ENCODE data around the gene RBPJL.

RBPJL gene

GRCh38 chr20:45275338-45275737, 31.3 kb upstream of the RBPJL start:
- no peaks in the 10 kb centered on the region for H3K9me3 ChIP-seq (ENCODE audit: control insufficient read depth in 1 of 2, low read length in 2 of 2)
- H3K4me1 ChIP-seq (ENCODE audit: control insufficient read depth in 1 of 2, insufficient read depth in 2 of 2, low read length in 2 of 2) = no peaks in the 10 kb centered on the region
- no peak overlapping the region for H3K4me3 ChIP-seq (ENCODE audit: low read depth in 1 of 2, low read length in 2 of 2)
- H3K9ac ChIP-seq (ENCODE audit: low read depth in 1 of 2, low read length in 2 of 2) = no peak overlapping the region
- no peak overlapping the region for H3K27ac ChIP-seq (ENCODE audit: low read depth, low read length)
- H3K27me3 ChIP-seq (ENCODE audit: control insufficient read depth in 1 of 2, insufficient read depth in 2 of 2, low read length in 2 of 2) = peaks cover 12 to 18% of the 10 kb centered on the region in 2 donors
- H3K36me3 ChIP-seq (ENCODE audit: control insufficient read depth in 1 of 2, insufficient read depth in 2 of 2, low read length in 2 of 2) = no peaks in the 10 kb centered on the region

- H3K4me3 ChIP-seq (ENCODE audit: low read depth in 1 of 2, low read length in 2 of 2) = no peak overlapping the region
- H3K36me3 ChIP-seq (ENCODE audit: control insufficient read depth in 1 of 2, insufficient read depth in 2 of 2, low read length in 2 of 2) = no peaks in the 10 kb centered on the region
- no peaks in the 10 kb centered on the region for H3K4me1 ChIP-seq (ENCODE audit: control insufficient read depth in 1 of 2, insufficient read depth in 2 of 2, low read length in 2 of 2)
- H3K9ac ChIP-seq (ENCODE audit: low read depth in 1 of 2, low read length in 2 of 2) = no peak overlapping the region
- H3K27ac ChIP-seq (ENCODE audit: low read depth, low read length) = no peak overlapping the region
- H3K27me3 ChIP-seq (ENCODE audit: control insufficient read depth in 1 of 2, insufficient read depth in 2 of 2, low read length in 2 of 2) = peaks cover 16 to 21% of the 10 kb centered on the region in 2 donors
- H3K9me3 ChIP-seq (ENCODE audit: control insufficient read depth in 1 of 2, low read length in 2 of 2) = no peaks in the 10 kb centered on the region
Observed at GRCh38 chr20:45279992-45280391, 26.6 kb upstream of the RBPJL start.

GRCh38 chr20:45282700-45283550, 23.7 kb upstream of the RBPJL start:
- peaks cover 12 to 13% of the 10 kb centered on the region in 2 donors for H3K27me3 ChIP-seq (ENCODE audit: control insufficient read depth in 1 of 2, insufficient read depth in 2 of 2, low read length in 2 of 2)
- no peak overlapping the region for H3K27ac ChIP-seq (ENCODE audit: low read depth, low read length)
- H3K4me3 ChIP-seq (ENCODE audit: low read depth in 1 of 2, low read length in 2 of 2) = no peak overlapping the region

GRCh38 chr20:45283551-45284057, 23.0 kb upstream of the RBPJL start:
- Histone ChIP-seq H3K27me3 (ENCODE audit: control insufficient read depth in 1 of 2, insufficient read depth in 2 of 2, low read length in 2 of 2) (peaks cover 12 to 13% of the 10 kb centered on the region in 2 donors), H3K9me3 (ENCODE audit: control insufficient read depth in 1 of 2, low read length in 2 of 2) (no peaks in the 10 kb centered on the region), H3K4me1 (ENCODE audit: control insufficient read depth in 1 of 2, insufficient read depth in 2 of 2, low read length in 2 of 2) (no peaks in the 10 kb centered on the region), H3K9ac (ENCODE audit: low read depth in 1 of 2, low read length in 2 of 2) (no peak overlapping the region), H3K4me3 (ENCODE audit: low read depth in 1 of 2, low read length in 2 of 2) (no peak overlapping the region), H3K36me3 (ENCODE audit: control insufficient read depth in 1 of 2, insufficient read depth in 2 of 2, low read length in 2 of 2) (no peaks in the 10 kb centered on the region), H3K27ac (ENCODE audit: low read depth, low read length) (no peak overlapping the region)

More at GRCh38 chr20:45282700-45283550, 23.7 kb upstream of the RBPJL start:
- H3K9me3 ChIP-seq (ENCODE audit: control insufficient read depth in 1 of 2, low read length in 2 of 2) = no peaks in the 10 kb centered on the region
- H3K4me1 ChIP-seq (ENCODE audit: control insufficient read depth in 1 of 2, insufficient read depth in 2 of 2, low read length in 2 of 2) = no peaks in the 10 kb centered on the region
- no peaks in the 10 kb centered on the region for H3K36me3 ChIP-seq (ENCODE audit: control insufficient read depth in 1 of 2, insufficient read depth in 2 of 2, low read length in 2 of 2)
- no peak overlapping the region for H3K9ac ChIP-seq (ENCODE audit: low read depth in 1 of 2, low read length in 2 of 2)

- Histone ChIP-seq H3K9ac (ENCODE audit: low read depth in 1 of 2, low read length in 2 of 2) (no peak overlapping the region), H3K9me3 (ENCODE audit: control insufficient read depth in 1 of 2, low read length in 2 of 2) (no peaks in the 10 kb centered on the region), H3K36me3 (ENCODE audit: control insufficient read depth in 1 of 2, insufficient read depth in 2 of 2, low read length in 2 of 2) (no peaks in the 10 kb centered on the region), H3K27me3 (ENCODE audit: control insufficient read depth in 1 of 2, insufficient read depth in 2 of 2, low read length in 2 of 2) (peaks cover 7 to 21% of the 10 kb centered on the region in 2 donors), H3K4me1 (ENCODE audit: control insufficient read depth in 1 of 2, insufficient read depth in 2 of 2, low read length in 2 of 2) (peaks cover 4 to 5% of the 10 kb centered on the region in 2 donors), H3K27ac (ENCODE audit: low read depth, low read length) (no peak overlapping the region), H3K4me3 (ENCODE audit: low read depth in 1 of 2, low read length in 2 of 2) (no peak overlapping the region)
Observed at GRCh38 chr20:45288376-45288775, 18.3 kb upstream of the RBPJL start.

- H3K27me3 ChIP-seq (ENCODE audit: control insufficient read depth in 1 of 2, insufficient read depth in 2 of 2, low read length in 2 of 2) = peaks cover 7 to 18% of the 10 kb centered on the region in 2 donors
- H3K9me3 ChIP-seq (ENCODE audit: control insufficient read depth in 1 of 2, low read length in 2 of 2) = no peaks in the 10 kb centered on the region
- no peak overlapping the region for H3K27ac ChIP-seq (ENCODE audit: low read depth, low read length)
- H3K4me1 ChIP-seq (ENCODE audit: control insufficient read depth in 1 of 2, insufficient read depth in 2 of 2, low read length in 2 of 2) = peaks cover 4 to 8% of the 10 kb centered on the region in 2 donors
- no peaks in the 10 kb centered on the region for H3K36me3 ChIP-seq (ENCODE audit: control insufficient read depth in 1 of 2, insufficient read depth in 2 of 2, low read length in 2 of 2)
- no peak overlapping the region for H3K4me3 ChIP-seq (ENCODE audit: low read depth in 1 of 2, low read length in 2 of 2)
- H3K9ac ChIP-seq (ENCODE audit: low read depth in 1 of 2, low read length in 2 of 2) = no peak overlapping the region
Observed at GRCh38 chr20:45288860-45289259, 17.8 kb upstream of the RBPJL start.

GRCh38 chr20:45289942-45290676, 16.5 kb upstream of the RBPJL start:
- Histone ChIP-seq H3K36me3 (ENCODE audit: control insufficient read depth in 1 of 2, insufficient read depth in 2 of 2, low read length in 2 of 2) (no peaks in the 10 kb centered on the region), H3K27ac (ENCODE audit: low read depth, low read length) (no peak overlapping the region), H3K9me3 (ENCODE audit: control insufficient read depth in 1 of 2, low read length in 2 of 2) (no peaks in the 10 kb centered on the region), H3K4me1 (ENCODE audit: control insufficient read depth in 1 of 2, insufficient read depth in 2 of 2, low read length in 2 of 2) (peaks cover 4 to 8% of the 10 kb centered on the region in 2 donors), H3K4me3 (ENCODE audit: low read depth in 1 of 2, low read length in 2 of 2) (no peak overlapping the region), H3K9ac (ENCODE audit: low read depth in 1 of 2, low read length in 2 of 2) (no peak overlapping the region), H3K27me3 (ENCODE audit: control insufficient read depth in 1 of 2, insufficient read depth in 2 of 2, low read length in 2 of 2) (peaks cover 10 to 16% of the 10 kb centered on the region in 2 donors)

- Histone ChIP-seq H3K9me3 (ENCODE audit: control insufficient read depth in 1 of 2, low read length in 2 of 2) (no peaks in the 10 kb centered on the region), H3K9ac (ENCODE audit: low read depth in 1 of 2, low read length in 2 of 2) (no peak overlapping the region), H3K27me3 (ENCODE audit: control insufficient read depth in 1 of 2, insufficient read depth in 2 of 2, low read length in 2 of 2) (peaks cover 10 to 16% of the 10 kb centered on the region in 2 donors), H3K4me1 (ENCODE audit: control insufficient read depth in 1 of 2, insufficient read depth in 2 of 2, low read length in 2 of 2) (peaks cover 4 to 8% of the 10 kb centered on the region in 2 donors), H3K4me3 (ENCODE audit: low read depth in 1 of 2, low read length in 2 of 2) (no peak overlapping the region), H3K27ac (ENCODE audit: low read depth, low read length) (no peak overlapping the region), H3K36me3 (ENCODE audit: control insufficient read depth in 1 of 2, insufficient read depth in 2 of 2, low read length in 2 of 2) (no peaks in the 10 kb centered on the region)
Observed at GRCh38 chr20:45290677-45291355, 15.8 kb upstream of the RBPJL start.

- H3K4me1 ChIP-seq (ENCODE audit: control insufficient read depth in 1 of 2, insufficient read depth in 2 of 2, low read length in 2 of 2) = peaks cover 4 to 8% of the 10 kb centered on the region in 2 donors
- H3K36me3 ChIP-seq (ENCODE audit: control insufficient read depth in 1 of 2, insufficient read depth in 2 of 2, low read length in 2 of 2) = no peaks in the 10 kb centered on the region
- no peak overlapping the region for H3K27ac ChIP-seq (ENCODE audit: low read depth, low read length)
- no peak overlapping the region for H3K9ac ChIP-seq (ENCODE audit: low read depth in 1 of 2, low read length in 2 of 2)
- peaks cover 10 to 16% of the 10 kb centered on the region in 2 donors for H3K27me3 ChIP-seq (ENCODE audit: control insufficient read depth in 1 of 2, insufficient read depth in 2 of 2, low read length in 2 of 2)
- no peak overlapping the region for H3K4me3 ChIP-seq (ENCODE audit: low read depth in 1 of 2, low read length in 2 of 2)
- H3K9me3 ChIP-seq (ENCODE audit: control insufficient read depth in 1 of 2, low read length in 2 of 2) = no peaks in the 10 kb centered on the region
Observed at GRCh38 chr20:45291526-45291925, 15.1 kb upstream of the RBPJL start.

Measured in duodenal mucosa (tissue), 2 donors.